ENCODE data around the gene TRIM2. TPM values are rescaled to one million over a fixed set of nuclear protein-coding genes. Genes with fewer than 3 reads are reported as not detected.

Gene TRIM2
- polyA plus RNA-seq, 1 of the 3 experiments (the other 2 are of a cell fraction), result 16.4 TPM

- no peaks in the 10 kb centered on the region for H4K20me1 ChIP-seq (ENCODE audit: insufficient read depth)
- H3K27ac ChIP-seq (ENCODE audit: low read depth in 2 of 2, low read length in 1 of 2), result peak overlapping the region; percentile 97 to 98; a peak in 3 of 4 replicates
- CTCF ChIA-PET, result interaction anchor here (1.2 to 4.4 kb wide), 5 partner anchors 12 to 92 kb away, joined by 3 to 16 read pairs (median 12); no protein-coding TSS in a partner anchor
- H3K4me2 ChIP-seq, result peak overlapping the region; percentile 94; the same call in 1 of the 2 replicates
- TF ChIP-seq PBX3 (IDR thresholded peaks at IDR 0.05) (no peak), SIN3A (IDR thresholded peaks at IDR 0.05; ENCODE audit: borderline replicate concordance, low read depth, low read length) (no peak), TEAD4 (IDR thresholded peaks at IDR 0.05; ENCODE audit: borderline replicate concordance, insufficient read depth) (no peak), REST (IDR thresholded peaks at IDR 0.05; ENCODE audit: low read depth, low read length) (no peak), EP300 (IDR thresholded peaks at IDR 0.05; ENCODE audit: borderline replicate concordance in 1 of 2, low read depth in 1 of 2, low read length in 1 of 2) (no peak), IRF3 (IDR thresholded peaks at IDR 0.05; ENCODE audit: low read depth, low read length) (no peak), MXI1 (IDR thresholded peaks at IDR 0.05; ENCODE audit: low read depth, low read length) (no peak), MEF2A (IDR thresholded peaks at IDR 0.05; ENCODE audit: borderline replicate concordance, low read depth) (no peak)
- H3K27me3 ChIP-seq (ENCODE audit: insufficient read depth), result no peaks in the 10 kb centered on the region
- H3K9ac ChIP-seq, result no peak overlapping the region
- H3K9me3 ChIP-seq, result 0 out of 2 replicates have a peak, but pooled peaks cover 8% of the 10 kb centered on the region
- H3K4me1 ChIP-seq (ENCODE audit: control insufficient read depth in 1 of 2, insufficient read depth in 2 of 2, low read depth in 1 of 2, low read length in 1 of 2), result peaks cover 15 to 25% of the 10 kb centered on the region in 2 experiments; a peak in 3 of 4 replicates
- peaks cover 11 to 12% of the 10 kb centered on the region in 2 experiments for H3K36me3 ChIP-seq (replicated peaks in 1 of 2; ENCODE audit: control insufficient read depth in 1 of 2, insufficient read depth in 2 of 2, low read length in 1 of 2)
- peak overlapping the region in 1 of 2 experiments; percentile 81; a peak in 2 of 4 replicates for H3K4me3 ChIP-seq (ENCODE audit: low read depth in 2 of 2, low read length in 1 of 2)
- no peak overlapping the region for H2AFZ ChIP-seq (ENCODE audit: low read depth)
- no peaks in the 10 kb centered on the region for H3K9me2 ChIP-seq
- H3F3A ChIP-seq (replicated peaks; ENCODE audit: insufficient read depth), result peaks cover 20% of the 10 kb centered on the region
- WGBS (ENCODE audit: low lambda C conversion rate), result 80% methylated on average over 1 of the region's 1 CpG
- POLR2A ChIA-PET, result no interaction called here
- H3K79me2 ChIP-seq (ENCODE audit: insufficient read depth), result peaks cover 60% of the 10 kb centered on the region
- no peak for DNase-seq
Observed at GRCh38 chr4:153224474-153224873, 20.2 kb downstream of the TRIM2 start.

- no peak overlapping the region for H2AFZ ChIP-seq (ENCODE audit: low read depth)
- no peak overlapping the region for H3K4me2 ChIP-seq
- H3K9me2 ChIP-seq, result no peaks in the 10 kb centered on the region
- DNase-seq, result no peak
- peaks cover 11 to 12% of the 10 kb centered on the region in 2 experiments for H3K36me3 ChIP-seq (replicated peaks in 1 of 2; ENCODE audit: control insufficient read depth in 1 of 2, insufficient read depth in 2 of 2, low read length in 1 of 2)
- no peak for TF ChIP-seq TCF12 (IDR thresholded peaks at IDR 0.05)
- H3K4me1 ChIP-seq (ENCODE audit: control insufficient read depth in 1 of 2, insufficient read depth in 2 of 2, low read depth in 1 of 2, low read length in 1 of 2), result peaks cover 16 to 22% of the 10 kb centered on the region in 2 experiments; a peak in 3 of 4 replicates
- no peaks in the 10 kb centered on the region for H4K20me1 ChIP-seq (ENCODE audit: insufficient read depth)
- no peak overlapping the region for H3K4me3 ChIP-seq (ENCODE audit: low read depth in 2 of 2, low read length in 1 of 2)
- no peak overlapping the region for H3K9ac ChIP-seq
- CTCF ChIA-PET, result interaction anchor here (1.0 to 3.7 kb wide), 3 partner anchors 85 to 351 kb away, joined by 3 to 11 read pairs (median 7); no protein-coding TSS in a partner anchor
- 0 out of 2 replicates have a peak, but pooled peaks cover 8% of the 10 kb centered on the region for H3K9me3 ChIP-seq
- H3K27me3 ChIP-seq (ENCODE audit: insufficient read depth), result no peaks in the 10 kb centered on the region
- POLR2A ChIA-PET, result no interaction called here
- peaks cover 10% of the 10 kb centered on the region for H3F3A ChIP-seq (replicated peaks; ENCODE audit: insufficient read depth)
- H3K27ac ChIP-seq (ENCODE audit: low read depth in 2 of 2, low read length in 1 of 2), result peak overlapping the region in 1 of 2 experiments; percentile 81; a peak in 2 of 4 replicates
- WGBS (ENCODE audit: low lambda C conversion rate), result 87% methylated on average over 7 of the region's 7 CpGs
- H3K79me2 ChIP-seq (ENCODE audit: insufficient read depth), result peaks cover 76% of the 10 kb centered on the region
Observed at GRCh38 chr4:153227469-153228075, 23.3 kb downstream of the TRIM2 start.
